Fibroblast of pulmonary artery (primary cell): ENCODE measurements around the gene ABR.

Experiments
- DNase-seq: peaks from one replicate; pipeline ENCODE4 v3.0.0-alpha.2; 2010; ENCODE audit warnings: low read depth
- H3K4me3 ChIP-seq: replicated peaks from 2 replicates; pipeline ENCODE4 v1.5.1; 2011; ENCODE audit warnings: low read depth, mild to moderate bottlenecking, control low read depth, low read length, moderate library complexity
- TF ChIP-seq, protein P1 (sequence below): IDR thresholded peaks from 2 replicates; pipeline ENCODE4 v1.5.1; 2011; ENCODE audit warnings: mild to moderate bottlenecking, control low read depth, low read length, inconsistent platforms; ENCODE audit errors: missing control alignments

Gene ABR

DNA sequence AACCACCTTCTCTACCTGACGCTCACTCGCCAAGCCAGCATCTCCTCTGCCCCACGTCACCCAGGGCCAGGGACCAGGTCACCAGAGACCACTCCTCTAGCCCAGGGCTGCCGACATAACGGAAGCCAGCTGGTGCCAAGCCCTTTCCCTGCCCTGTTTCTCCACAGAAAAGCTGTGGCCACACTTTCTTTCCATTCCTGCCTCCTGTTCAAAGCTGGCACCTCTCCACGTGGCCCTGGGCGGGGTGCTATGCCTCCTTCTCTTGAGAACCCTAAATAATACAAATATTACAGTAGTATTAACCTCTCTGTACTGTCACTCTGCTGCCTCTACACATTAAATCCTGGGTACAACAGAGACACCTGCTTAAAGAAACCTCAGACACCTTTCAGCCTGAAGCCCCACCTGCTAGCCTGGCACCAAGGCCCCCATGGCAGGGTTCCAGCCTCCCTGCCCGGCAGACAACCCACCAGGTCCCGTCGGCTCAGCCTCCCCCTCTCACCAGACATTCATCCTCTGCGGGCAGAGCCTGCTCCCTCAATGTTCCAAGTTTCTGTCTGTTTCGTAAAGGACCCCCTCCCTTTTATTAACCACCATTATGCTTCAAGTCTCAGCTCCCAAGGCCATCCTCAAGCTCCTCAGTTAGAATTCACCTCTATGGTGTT, 120.5 kb downstream of the ABR start:
- no peak overlapping the region for H3K4me3 ChIP-seq
- TF ChIP-seq, protein P1, sequence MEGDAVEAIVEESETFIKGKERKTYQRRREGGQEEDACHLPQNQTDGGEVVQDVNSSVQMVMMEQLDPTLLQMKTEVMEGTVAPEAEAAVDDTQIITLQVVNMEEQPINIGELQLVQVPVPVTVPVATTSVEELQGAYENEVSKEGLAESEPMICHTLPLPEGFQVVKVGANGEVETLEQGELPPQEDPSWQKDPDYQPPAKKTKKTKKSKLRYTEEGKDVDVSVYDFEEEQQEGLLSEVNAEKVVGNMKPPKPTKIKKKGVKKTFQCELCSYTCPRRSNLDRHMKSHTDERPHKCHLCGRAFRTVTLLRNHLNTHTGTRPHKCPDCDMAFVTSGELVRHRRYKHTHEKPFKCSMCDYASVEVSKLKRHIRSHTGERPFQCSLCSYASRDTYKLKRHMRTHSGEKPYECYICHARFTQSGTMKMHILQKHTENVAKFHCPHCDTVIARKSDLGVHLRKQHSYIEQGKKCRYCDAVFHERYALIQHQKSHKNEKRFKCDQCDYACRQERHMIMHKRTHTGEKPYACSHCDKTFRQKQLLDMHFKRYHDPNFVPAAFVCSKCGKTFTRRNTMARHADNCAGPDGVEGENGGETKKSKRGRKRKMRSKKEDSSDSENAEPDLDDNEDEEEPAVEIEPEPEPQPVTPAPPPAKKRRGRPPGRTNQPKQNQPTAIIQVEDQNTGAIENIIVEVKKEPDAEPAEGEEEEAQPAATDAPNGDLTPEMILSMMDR, result no peak
- no peak for DNase-seq

- peak; percentile 55 for DNase-seq
- TF ChIP-seq, protein P1, result peak; percentile 41
- no peak overlapping the region for H3K4me3 ChIP-seq
Measured at GRCh38 chr17:1058423-1059130, 121.2 kb downstream of the ABR start.

GRCh38 chr17:1056761-1057160, 123.0 kb downstream of the ABR start:
- no peak for DNase-seq
- TF ChIP-seq, protein P1, result no peak

GRCh38 chr17:1055751-1056645, 123.8 kb downstream of the ABR start:
- peak; percentile 68 for DNase-seq
- no peak overlapping the region for H3K4me3 ChIP-seq
- TF ChIP-seq, protein P1, result peak; percentile 64

More at GRCh38 chr17:1056761-1057160, 123.0 kb downstream of the ABR start:
- H3K4me3 ChIP-seq, result no peak overlapping the region

- no peak overlapping the region for H3K4me3 ChIP-seq
- TF ChIP-seq, protein P1, result no peak
- no peak for DNase-seq
Measured at GRCh38 chr17:1055231-1055630, 124.5 kb downstream of the ABR start.

- TF ChIP-seq, protein P1, result no peak
- no peak for DNase-seq
- no peak overlapping the region for H3K4me3 ChIP-seq
Measured at GRCh38 chr17:1054656-1055055, 125.1 kb downstream of the ABR start.
